Effector memory CD4-positive, alpha-beta T cell (primary cell): ENCODE results near the gene RSBN1L.

Source experiments
- DNase-seq, 3 donors: peaks; one replicate each; pipeline ENCODE4 v3.0.0-alpha.2; 2020
- H3K27ac ChIP-seq: 2 replicates; pipeline ENCODE4 v1.7.0; 2013; ENCODE audit warnings: mild to moderate bottlenecking, low read length, moderate library complexity; ENCODE audit not compliant: insufficient read depth, poor library complexity, severe bottlenecking
- H3K27me3 ChIP-seq: replicated peaks from 2 replicates; pipeline ENCODE4 v1.7.0; 2013; ENCODE audit warnings: mild to moderate bottlenecking, low read length; ENCODE audit not compliant: insufficient read depth, control insufficient read depth, poor library complexity, severe bottlenecking
- H3K36me3 ChIP-seq: 2 replicates; pipeline ENCODE4 v1.7.0; 2013; ENCODE audit warnings: mild to moderate bottlenecking, low read length, moderate library complexity; ENCODE audit not compliant: control insufficient read depth, insufficient read depth
- H3K4me1 ChIP-seq: 2 replicates; pipeline ENCODE4 v1.7.0; 2013; ENCODE audit warnings: low read length, mild to moderate bottlenecking; ENCODE audit not compliant: control insufficient read depth, insufficient read depth, poor library complexity, severe bottlenecking
- H3K4me3 ChIP-seq: 2 replicates; pipeline ENCODE4 v1.7.0; 2013; ENCODE audit warnings: low read length, low read depth, mild to moderate bottlenecking; ENCODE audit not compliant: insufficient read depth, poor library complexity, severe bottlenecking
- H3K9me3 ChIP-seq: 2 replicates; pipeline ENCODE4 v1.7.0; 2013; ENCODE audit warnings: mild to moderate bottlenecking, low read length, moderate library complexity; ENCODE audit not compliant: control insufficient read depth

Gene RSBN1L

GRCh38 chr7:77796960-77797359 is 100.7 kb downstream of the RSBN1L start:
- Histone ChIP-seq H3K4me3 (peak overlapping the region; percentile 90), H3K4me1 (peaks cover 20% of the 10 kb centered on the region), H3K27me3 (no peaks in the 10 kb centered on the region), H3K9me3 (no peaks in the 10 kb centered on the region), H3K36me3 (no peaks in the 10 kb centered on the region), H3K27ac (peak overlapping the region; percentile 19)
- no peak for DNase-seq

DNA sequence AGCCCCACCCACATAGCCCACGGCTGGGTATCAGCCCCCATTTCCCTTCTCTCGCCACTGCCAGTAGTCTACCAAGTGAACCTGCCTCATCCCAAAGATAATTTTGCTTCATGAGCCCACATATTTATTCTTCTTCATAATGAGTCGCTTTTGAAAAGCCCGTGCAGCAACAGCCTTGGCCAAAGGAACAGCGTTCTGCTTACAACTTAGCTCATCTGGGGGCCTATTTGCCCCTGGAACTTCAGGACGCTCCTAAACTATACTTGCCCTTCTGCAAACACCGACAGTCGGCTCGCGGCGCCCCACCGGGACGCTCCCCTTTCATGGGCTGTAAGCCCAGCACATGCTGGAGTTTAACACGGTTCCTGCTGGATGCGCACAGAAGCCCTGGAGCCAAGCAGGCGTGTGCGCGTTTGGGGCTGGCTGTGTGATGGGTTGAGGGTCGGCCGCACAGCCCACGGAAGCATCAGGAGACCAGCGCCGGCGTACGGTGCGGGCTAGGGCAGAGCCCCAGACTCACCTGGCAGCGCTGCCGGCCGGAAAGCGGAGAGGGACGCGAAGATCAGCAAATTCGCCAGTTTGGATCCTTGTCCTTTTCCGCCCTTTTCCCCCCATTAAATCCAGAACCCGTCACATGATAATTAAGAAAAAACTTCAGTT is 101.6 kb downstream of the RSBN1L start:
- no peaks in the 10 kb centered on the region for H3K36me3 ChIP-seq
- H3K27me3 ChIP-seq: no peaks in the 10 kb centered on the region
- peak overlapping the region; percentile 90 for H3K4me3 ChIP-seq
- DNase-seq: no peak
- H3K9me3 ChIP-seq: no peaks in the 10 kb centered on the region
- H3K27ac ChIP-seq: peak overlapping the region; percentile 78
- peaks cover 26% of the 10 kb centered on the region for H3K4me1 ChIP-seq

GRCh38 chr7:77798394-77799077 is 102.3 kb downstream of the RSBN1L start, which contains the start of the genes PHTF2 and TMEM60:
TSS of gene PHTF2 (plus strand) at chr7:77798773.
TSS of gene TMEM60 (minus strand) at chr7:77798434. CDS start at chr7:77794373, 4,061 bp downstream.
- peak; percentile 90 to 94 (median 93) for DNase-seq

DNA sequence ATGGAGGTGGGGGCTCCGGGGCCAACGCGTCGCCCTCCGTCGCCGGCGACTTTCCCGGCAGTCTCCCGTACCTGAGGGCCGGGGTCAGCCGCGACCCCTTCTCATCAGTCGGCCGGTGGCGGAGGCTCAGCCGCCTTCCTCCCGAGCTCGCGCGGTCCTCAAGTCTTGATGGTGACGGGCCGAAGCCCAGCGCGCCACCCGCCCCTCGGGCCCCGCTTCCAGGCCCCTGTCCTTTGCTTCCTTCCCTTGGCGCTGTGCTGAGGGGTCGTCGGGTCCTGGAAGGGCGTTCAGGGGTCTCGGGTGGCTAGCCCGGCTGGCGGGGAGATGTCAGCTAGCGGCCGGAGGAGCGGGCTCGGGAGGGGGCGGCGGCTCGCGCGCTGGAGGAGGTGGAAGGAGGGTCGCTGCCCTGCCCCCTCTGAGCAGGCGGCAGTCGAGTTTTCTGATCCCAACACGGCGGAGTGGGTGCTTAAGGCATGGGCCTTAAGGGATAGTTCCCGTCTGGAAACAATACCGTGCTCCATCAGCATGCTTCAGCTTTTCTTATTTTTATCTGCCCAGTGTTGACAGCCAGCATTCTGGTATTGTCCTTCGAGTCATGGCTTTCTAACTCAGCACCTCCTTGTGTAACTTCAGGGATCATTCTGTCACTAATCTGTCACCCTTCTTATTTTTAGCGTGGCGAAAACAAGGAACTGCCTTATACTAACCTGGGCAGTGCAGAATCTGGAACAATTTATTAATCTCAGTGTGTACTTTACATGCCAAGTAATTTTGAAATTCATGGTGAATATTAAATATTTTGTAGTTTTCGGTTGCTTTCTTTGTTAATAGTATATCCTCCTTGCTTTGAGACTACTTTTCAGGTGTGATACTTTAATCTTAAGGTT is 103.1 kb downstream of the RSBN1L start:
- Histone ChIP-seq H3K27ac (peak overlapping the region; percentile 76), H3K4me1 (peaks cover 34% of the 10 kb centered on the region), H3K9me3 (no peaks in the 10 kb centered on the region), H3K27me3 (no peaks in the 10 kb centered on the region), H3K36me3 (no peaks in the 10 kb centered on the region), H3K4me3 (peak overlapping the region; percentile 90)
- DNase-seq: no peak

More at GRCh38 chr7:77798394-77799077, 102.3 kb downstream of the RSBN1L start, which contains the start of the genes PHTF2 and TMEM60:
- peak within 1 kb of the TSS; percentile 90 for H3K4me3 ChIP-seq
- H3K4me1 ChIP-seq: peaks cover 27% of the 10 kb centered on the region
- H3K27me3 ChIP-seq: no peaks in the 10 kb centered on the region
- no peaks in the 10 kb centered on the region for H3K36me3 ChIP-seq
- H3K27ac ChIP-seq: peak within 1 kb of the TSS; percentile 78
- no peaks in the 10 kb centered on the region for H3K9me3 ChIP-seq

- Histone ChIP-seq H3K4me3 (peak overlapping the region; percentile 90), H3K9me3 (no peaks in the 10 kb centered on the region)
- no peak for DNase-seq
These were observed 103.9 kb downstream of the RSBN1L start for GRCh38 chr7:77800158-77800557.

GRCh38 chr7:77800730-77801129 is 104.5 kb downstream of the RSBN1L start:
- H3K4me1 ChIP-seq: peaks cover 35% of the 10 kb centered on the region
- H3K9me3 ChIP-seq: no peaks in the 10 kb centered on the region
- H3K4me3 ChIP-seq: peak overlapping the region; percentile 90
- DNase-seq: no peak
- peak overlapping the region; percentile 76 for H3K27ac ChIP-seq
- H3K36me3 ChIP-seq: no peaks in the 10 kb centered on the region
- H3K27me3 ChIP-seq: no peaks in the 10 kb centered on the region

More at GRCh38 chr7:77800158-77800557, 103.9 kb downstream of the RSBN1L start:
- Histone ChIP-seq H3K27ac (peak overlapping the region; percentile 76), H3K27me3 (no peaks in the 10 kb centered on the region), H3K4me1 (peaks cover 35% of the 10 kb centered on the region), H3K36me3 (no peaks in the 10 kb centered on the region)

DNA sequence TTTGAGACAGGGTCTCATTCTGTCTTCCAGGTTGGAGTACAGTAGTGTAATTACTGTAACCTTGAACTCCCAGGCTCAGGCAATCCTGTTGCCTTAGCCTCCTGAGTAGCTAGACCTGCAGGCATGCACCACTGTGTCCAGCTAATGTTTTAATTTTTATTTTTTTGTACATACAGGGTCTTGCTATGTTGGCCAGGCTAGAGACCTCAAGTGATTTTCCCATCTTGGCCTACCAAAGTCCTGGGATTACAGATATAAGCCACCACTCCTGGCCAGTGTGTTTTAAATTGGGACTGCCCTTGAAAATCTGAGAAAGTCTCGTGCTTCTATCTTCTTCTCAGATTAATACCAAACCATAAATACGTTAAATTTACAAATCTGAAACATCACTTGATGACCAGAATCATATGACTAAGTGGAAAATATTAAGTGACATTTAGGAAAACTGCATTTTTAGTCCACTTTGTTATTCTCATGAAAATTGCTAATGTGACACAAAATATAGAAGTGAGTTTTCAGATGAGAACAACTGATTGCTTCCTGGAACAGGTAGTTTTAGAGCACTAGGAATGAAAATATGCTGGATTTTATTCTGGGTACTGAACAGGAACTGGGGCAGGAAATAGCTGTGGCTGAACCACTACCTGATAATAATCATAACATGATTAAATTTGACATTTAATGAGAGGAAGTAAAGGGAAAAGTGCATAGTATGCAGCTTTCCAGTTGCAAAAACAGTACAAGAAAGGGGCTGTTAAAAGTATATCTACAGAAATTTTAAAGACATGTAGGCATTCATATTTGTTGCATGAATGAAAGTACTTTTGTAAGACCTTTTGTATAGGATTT is 106.5 kb downstream of the RSBN1L start:
- Histone ChIP-seq H3K27ac (peak overlapping the region; percentile 48), H3K4me3 (no peak overlapping the region), H3K4me1 (peaks cover 25% of the 10 kb centered on the region), H3K36me3 (no peaks in the 10 kb centered on the region), H3K27me3 (no peaks in the 10 kb centered on the region), H3K9me3 (peaks cover 5% of the 10 kb centered on the region)
- DNase-seq: peak in 1 of 3 donors; percentile 9

- Histone ChIP-seq H3K4me3 (no peak overlapping the region), H3K27me3 (no peaks in the 10 kb centered on the region), H3K27ac (no peak overlapping the region), H3K9me3 (peaks cover 5% of the 10 kb centered on the region), H3K36me3 (no peaks in the 10 kb centered on the region), H3K4me1 (peaks cover 15% of the 10 kb centered on the region)
- DNase-seq: no peak
These were observed 110.2 kb downstream of the RSBN1L start for GRCh38 chr7:77806425-77806824.

DNA sequence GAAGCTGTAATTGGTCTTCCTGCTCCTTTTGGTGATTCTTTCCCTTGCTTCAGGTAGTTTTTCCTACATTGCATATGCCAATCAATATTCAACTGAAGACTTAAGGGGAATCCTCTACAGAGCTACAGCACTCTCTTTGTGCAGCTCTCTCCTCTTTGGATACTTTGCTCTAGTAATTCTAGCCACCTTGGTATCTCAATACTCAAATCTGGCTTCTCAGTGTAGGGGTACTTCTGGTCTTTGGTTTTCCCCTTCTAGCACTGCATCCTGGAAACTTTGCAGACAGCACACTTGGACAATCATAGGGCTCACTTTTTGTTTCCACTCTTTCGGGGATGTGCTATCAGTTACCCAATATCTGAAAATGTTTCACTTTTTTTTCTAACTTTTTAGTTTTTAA is 112.3 kb downstream of the RSBN1L start:
- peaks cover 21% of the 10 kb centered on the region for H3K4me1 ChIP-seq
- no peaks in the 10 kb centered on the region for H3K36me3 ChIP-seq
- no peak for DNase-seq
- peaks cover 5% of the 10 kb centered on the region for H3K9me3 ChIP-seq
- no peak overlapping the region for H3K4me3 ChIP-seq
- H3K27ac ChIP-seq: no peak overlapping the region
- H3K27me3 ChIP-seq: no peaks in the 10 kb centered on the region
